Measurements from ENCODE around the gene C20orf204.

Gene C20orf204, protein sequence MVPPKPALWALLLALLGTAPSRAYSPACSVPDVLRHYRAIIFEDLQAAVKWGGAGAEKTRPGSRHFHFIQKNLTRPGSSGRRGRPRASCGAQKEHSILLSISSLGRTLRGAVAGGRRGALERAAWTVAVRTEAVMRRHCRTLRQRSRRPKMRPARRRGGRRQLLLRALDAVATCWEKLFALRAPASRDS

DNA sequence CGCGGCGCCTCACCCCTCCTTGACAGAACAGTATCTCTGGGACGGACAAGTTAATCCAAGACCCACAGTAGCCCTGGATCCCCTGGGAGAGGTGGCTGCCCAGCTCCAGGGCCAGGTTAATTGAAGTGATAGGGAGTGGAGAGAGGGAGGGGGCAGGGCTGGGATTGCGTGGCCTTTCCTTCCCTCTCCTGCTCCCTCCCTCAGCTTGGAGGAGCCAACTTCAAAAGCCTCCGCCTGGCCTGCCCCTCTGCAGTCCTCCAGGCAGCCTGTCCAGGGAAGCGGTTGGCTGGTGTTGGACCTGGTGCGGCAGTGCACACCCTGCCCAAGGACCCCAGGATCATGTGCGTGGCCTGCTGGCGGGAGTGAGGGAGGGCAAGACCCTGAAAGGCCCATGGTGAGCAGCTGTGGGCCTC, at the start of gene C20orf204:
Gene C20orf204, plus strand, starts transcription at position 250 of the 413 bp plus-strand sequence. Its CDS starts 142 bp downstream, at position 392.
- Histone ChIP-seq H3K27ac (no peak within 1 kb of the TSS), H3K4me3 (no peak within 1 kb of the TSS)
- no peak for DNase-seq (ENCODE audit: low spot score)
- TF ChIP-seq, protein P1, sequence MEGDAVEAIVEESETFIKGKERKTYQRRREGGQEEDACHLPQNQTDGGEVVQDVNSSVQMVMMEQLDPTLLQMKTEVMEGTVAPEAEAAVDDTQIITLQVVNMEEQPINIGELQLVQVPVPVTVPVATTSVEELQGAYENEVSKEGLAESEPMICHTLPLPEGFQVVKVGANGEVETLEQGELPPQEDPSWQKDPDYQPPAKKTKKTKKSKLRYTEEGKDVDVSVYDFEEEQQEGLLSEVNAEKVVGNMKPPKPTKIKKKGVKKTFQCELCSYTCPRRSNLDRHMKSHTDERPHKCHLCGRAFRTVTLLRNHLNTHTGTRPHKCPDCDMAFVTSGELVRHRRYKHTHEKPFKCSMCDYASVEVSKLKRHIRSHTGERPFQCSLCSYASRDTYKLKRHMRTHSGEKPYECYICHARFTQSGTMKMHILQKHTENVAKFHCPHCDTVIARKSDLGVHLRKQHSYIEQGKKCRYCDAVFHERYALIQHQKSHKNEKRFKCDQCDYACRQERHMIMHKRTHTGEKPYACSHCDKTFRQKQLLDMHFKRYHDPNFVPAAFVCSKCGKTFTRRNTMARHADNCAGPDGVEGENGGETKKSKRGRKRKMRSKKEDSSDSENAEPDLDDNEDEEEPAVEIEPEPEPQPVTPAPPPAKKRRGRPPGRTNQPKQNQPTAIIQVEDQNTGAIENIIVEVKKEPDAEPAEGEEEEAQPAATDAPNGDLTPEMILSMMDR (IDR thresholded peaks at IDR 0.05), result no peak

DNA sequence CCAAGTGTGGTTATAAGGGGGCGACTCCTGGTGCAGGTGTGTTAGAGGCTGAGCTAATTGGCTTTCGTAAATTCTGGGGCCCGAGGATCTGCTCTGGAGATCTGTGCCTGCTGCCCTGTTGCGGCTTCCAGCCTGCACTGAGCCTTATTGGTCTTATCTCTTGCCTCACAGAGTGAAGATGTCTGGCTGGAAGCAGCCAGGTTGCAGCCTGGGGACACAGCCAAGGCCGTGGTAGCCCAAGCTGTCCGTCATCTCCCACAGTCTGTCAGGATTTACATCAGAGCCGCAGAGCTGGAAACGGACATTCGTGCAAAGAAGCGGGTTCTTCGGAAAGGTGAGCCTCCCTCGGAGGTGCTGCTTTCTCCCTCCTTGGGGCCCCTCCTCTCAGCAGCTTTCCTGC, 35.1 kb upstream of the C20orf204 start:
- TF ChIP-seq, protein P1 (IDR thresholded peaks at IDR 0.05), result no peak
- DNase-seq (ENCODE audit: low spot score), result no peak
- Histone ChIP-seq H3K4me3 (no peak overlapping the region), H3K27ac (no peak overlapping the region)

DNA sequence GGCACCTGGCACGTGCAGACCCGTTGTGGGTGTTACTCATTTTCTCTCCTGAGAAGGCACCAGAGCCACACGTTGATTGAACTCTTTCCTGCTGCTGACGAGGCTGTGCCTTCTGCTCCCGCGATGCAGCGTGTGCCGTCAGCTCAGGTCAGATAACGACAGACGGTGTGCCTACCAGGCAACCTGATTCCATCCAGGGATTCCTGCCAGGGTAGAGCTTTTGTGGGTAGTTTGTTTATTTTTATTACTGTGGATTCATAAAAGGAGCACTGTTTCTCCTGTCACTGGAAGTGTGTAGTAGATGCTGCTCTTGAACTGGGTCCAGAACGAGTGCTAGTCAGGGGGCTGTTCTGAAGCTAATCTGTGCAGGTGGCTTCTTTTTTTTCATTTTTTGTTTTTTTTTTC, 34.4 kb upstream of the C20orf204 start:
- no peak for DNase-seq (ENCODE audit: low spot score)
- no peak overlapping the region for H3K27ac ChIP-seq
- H3K4me3 ChIP-seq, result no peak overlapping the region
- TF ChIP-seq, protein P1 (IDR thresholded peaks at IDR 0.05), result no peak

DNA sequence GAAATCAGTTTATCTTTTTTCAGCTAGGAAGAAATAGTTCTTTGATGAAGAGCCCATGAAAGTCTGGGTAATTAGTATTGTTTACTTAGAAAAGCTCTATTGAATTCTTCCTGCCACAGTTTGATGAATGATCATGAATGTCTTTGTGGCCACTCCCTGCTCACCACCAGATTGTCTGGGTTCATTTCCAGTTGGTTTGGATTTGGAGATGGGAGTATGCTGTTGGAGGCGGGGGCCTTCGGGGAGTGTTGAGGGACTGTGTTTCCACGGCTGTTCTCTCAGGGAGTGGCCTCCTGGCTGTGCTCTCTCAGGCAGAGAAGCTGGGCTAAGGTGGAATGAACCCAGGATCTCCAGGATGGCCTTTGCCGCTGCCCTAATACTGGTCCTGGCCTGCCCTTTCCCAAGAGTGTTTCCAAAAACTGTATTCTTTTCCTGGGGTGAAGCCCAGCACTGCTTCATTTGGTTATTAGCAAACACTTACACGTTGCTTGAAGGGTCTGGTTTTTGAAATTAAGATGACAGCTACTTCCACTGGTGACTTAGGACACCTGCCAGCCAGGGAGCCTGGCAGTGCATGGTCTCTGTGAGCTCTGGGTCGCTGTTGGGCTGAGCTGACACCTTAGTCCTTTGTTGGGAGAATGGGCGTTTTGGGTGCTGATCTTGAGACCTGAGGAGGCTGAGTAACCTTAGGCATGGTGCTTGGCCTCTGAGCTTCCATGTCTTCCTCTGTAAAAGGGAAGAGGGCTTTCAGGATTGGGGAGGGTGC, 31.8 kb upstream of the C20orf204 start:
- no peak for DNase-seq (ENCODE audit: low spot score)
- TF ChIP-seq, protein P1 (IDR thresholded peaks at IDR 0.05), result no peak
- Histone ChIP-seq H3K4me3 (no peak overlapping the region), H3K27ac (no peak overlapping the region)

DNA sequence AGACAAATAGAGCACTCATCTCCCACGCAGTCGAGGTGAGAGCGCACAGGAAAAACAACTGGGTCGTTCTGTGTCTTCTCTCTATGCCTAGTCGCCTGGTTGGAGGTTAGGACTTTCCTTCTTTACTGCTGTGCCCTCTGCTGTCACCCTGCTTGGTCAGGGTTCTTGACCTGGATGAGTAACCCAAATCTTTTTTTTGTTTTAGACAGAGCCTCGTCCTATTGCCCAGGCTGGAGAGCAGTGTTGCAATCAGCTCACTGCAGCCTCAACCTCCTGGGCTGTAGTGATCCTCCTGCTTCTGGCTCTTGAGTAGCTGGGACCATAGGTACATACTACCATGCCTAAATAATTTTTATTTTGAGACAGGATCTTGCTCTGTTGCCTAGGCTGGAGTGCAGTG, 30.6 kb upstream of the C20orf204 start:
- Histone ChIP-seq H3K27ac (no peak overlapping the region), H3K4me3 (no peak overlapping the region)
- DNase-seq (ENCODE audit: low spot score), result no peak
- TF ChIP-seq, protein P1 (IDR thresholded peaks at IDR 0.05), result no peak

DNA sequence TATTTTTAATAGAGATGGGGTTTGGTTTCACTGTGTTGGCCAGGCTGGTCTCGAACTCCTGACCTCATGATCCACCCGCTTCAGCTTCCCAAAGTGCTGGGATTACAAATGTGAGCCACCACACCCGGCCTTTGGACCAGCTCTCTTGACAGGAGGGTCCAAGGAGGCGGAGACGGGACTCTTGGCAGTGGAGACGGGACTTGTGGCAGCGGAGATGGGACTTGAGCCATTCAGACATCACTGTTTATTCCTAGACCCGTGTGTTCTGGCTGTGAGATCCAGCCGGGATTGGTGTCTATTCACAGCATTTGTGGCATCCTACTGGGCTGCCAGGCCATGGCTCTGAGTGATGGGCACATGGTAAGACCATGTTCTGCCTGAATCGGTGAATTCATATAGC, 29.5 kb upstream of the C20orf204 start:
- H3K4me3 ChIP-seq, result no peak overlapping the region
- TF ChIP-seq, protein P1 (IDR thresholded peaks at IDR 0.05), result no peak
- no peak overlapping the region for H3K27ac ChIP-seq
- DNase-seq (ENCODE audit: low spot score), result no peak

DNA sequence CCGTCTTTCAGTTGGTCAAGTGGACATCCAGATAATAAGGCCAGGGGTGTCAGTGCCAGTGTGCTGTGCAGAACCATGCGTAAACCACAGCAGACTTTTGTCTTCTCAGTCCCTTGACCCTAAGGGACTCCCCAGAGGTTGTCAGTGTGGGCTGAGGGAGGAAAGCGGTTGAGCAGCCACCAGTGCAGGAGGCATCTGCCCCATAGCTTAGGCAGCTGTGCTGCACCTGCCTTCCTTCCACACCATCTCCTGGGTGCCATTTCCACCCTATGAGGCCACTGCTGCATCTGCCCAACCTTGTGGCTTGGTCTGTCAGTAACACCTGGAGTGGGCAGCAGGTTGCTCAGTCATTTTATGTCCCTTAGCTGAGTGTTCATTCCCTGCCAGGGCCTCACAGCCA, 29.1 kb upstream of the C20orf204 start:
- H3K4me3 ChIP-seq, result no peak overlapping the region
- TF ChIP-seq, protein P1 (IDR thresholded peaks at IDR 0.05), result no peak
- DNase-seq (ENCODE audit: low spot score), result no peak
- H3K27ac ChIP-seq, result no peak overlapping the region

Data from coronary artery (tissue), 2 donors.